ENCODE measurements around the gene SLC46A2.

SLC46A2 gene

DNA sequence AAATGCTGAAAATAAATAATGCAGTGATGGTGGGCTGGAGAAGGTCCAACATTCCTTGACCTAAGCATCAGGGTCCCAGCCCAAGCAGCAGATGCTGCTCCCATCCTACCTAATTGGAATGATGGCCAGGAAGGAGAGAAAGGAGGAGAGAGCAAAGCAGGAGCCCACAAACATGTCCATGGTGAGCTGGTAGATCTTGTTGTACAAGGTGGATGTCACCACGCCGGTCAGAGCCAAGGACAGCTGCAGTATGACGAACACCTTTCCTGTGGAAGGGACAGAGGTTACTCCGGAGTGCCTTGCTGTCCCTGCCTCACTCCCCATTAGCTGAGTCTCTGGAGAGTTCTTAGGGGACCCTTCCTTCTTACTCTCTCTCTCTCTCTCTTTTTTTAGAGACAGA, 4.3 kb downstream of the SLC46A2 start:
- H3K27ac ChIP-seq = no peak overlapping the region
- TF ChIP-seq, protein P1, sequence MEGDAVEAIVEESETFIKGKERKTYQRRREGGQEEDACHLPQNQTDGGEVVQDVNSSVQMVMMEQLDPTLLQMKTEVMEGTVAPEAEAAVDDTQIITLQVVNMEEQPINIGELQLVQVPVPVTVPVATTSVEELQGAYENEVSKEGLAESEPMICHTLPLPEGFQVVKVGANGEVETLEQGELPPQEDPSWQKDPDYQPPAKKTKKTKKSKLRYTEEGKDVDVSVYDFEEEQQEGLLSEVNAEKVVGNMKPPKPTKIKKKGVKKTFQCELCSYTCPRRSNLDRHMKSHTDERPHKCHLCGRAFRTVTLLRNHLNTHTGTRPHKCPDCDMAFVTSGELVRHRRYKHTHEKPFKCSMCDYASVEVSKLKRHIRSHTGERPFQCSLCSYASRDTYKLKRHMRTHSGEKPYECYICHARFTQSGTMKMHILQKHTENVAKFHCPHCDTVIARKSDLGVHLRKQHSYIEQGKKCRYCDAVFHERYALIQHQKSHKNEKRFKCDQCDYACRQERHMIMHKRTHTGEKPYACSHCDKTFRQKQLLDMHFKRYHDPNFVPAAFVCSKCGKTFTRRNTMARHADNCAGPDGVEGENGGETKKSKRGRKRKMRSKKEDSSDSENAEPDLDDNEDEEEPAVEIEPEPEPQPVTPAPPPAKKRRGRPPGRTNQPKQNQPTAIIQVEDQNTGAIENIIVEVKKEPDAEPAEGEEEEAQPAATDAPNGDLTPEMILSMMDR (conservative IDR thresholded peaks at IDR 0.05) = no peak

DNA sequence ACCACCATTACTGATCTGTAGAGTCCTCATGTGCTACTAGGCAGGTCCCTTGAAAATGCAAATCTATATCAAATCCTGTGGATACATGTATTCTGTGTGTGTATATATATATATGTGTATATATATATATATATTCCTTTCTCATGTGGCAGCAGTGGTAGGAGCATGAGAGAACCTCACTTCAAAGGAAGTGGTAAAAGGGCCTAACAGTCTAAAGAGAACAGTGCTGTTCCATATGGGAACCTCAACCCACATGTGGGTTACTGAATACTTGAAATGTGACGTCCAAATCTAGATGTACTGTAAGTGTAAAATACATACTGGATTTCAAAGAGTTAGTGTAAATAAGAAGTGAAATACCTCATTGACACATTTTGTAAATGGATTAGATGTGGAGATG, 5.4 kb downstream of the SLC46A2 start:
- no peak overlapping the region for H3K27ac ChIP-seq
- TF ChIP-seq, protein P1 (conservative IDR thresholded peaks at IDR 0.05) = no peak

DNA sequence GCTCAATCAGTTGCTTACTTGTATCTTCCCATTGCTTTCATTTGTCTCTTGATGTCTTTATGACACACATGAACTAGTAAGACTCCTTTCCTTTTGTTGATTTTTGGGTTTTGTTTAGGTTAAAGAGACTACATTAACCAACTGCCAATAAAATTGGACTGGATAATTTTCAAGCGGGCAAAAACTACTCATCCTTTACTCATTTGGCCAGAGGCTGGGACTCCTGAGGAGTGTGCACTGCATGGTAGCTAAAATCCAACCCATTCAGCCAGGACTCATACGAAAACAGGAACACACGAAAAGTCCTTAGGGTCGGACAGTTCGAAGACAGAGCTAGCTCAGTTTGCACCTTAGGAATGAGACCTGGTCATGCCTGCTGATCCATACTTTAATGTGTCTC, 6.0 kb downstream of the SLC46A2 start:
- TF ChIP-seq, protein P1 (conservative IDR thresholded peaks at IDR 0.05) = no peak

DNA sequence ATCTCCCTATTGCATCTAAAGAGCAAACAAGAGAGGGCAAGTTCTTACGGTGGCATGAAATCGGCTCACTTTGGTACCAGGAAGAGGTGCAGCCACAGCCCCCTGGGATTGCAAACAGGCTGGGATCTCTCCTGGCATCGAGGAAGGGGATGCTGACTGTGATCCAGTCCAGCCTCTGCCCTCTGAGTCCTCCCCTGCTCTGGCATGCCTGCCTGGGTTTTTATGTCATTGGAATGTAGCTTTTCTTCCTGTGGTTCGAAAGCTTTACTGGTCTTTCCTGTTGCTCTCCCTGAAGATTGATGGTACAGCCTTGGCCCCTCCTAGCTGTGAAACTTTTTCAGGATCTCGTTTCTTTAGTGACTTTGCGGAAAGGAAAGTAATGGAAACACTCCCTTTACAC, 6.6 kb downstream of the SLC46A2 start:
- TF ChIP-seq, protein P1 (conservative IDR thresholded peaks at IDR 0.05) = no peak
- no peak overlapping the region for H3K27ac ChIP-seq

More for the DNA sequence above, 6.0 kb downstream of the SLC46A2 start:
- H3K27ac ChIP-seq = no peak overlapping the region

DNA sequence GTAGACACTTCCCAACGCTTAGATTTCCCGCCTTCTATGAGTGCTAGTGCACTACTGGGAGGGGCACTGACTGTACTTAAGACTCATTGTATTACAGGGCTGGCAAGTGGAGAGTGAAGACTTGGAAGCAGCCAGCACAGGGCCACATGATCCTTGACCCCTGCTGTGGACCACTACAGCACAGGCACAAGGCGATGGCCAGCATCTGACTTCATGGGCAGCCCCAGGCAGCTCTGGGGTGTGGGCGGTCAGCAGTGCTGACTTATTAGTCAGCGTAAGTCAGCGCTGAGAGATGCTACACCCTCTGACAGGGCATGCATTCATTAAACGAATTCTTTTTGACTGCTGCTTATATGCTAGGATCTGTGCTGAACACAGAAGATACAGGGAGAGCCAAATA, 9.3 kb downstream of the SLC46A2 start:
- H3K27ac ChIP-seq = no peak overlapping the region
- TF ChIP-seq, protein P1 (conservative IDR thresholded peaks at IDR 0.05) = no peak

DNA sequence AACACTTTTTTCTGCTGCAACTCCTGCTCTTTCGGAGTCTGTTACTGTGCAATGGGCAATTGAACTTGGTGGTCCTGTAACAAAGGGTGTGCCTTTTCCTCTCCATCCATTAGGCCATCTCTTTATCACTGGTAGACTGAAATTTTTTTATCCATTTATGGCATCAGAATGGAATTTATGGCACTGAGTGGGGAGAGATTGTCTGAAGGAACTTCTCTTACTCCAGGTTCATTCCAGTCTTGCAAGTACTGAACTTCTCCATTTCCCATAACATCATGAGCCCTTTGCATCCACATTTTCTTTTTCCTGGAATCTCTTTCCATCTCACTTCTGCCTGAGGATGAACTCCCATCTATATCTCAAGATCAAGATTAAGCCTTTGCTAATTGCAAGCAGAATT, 10.0 kb downstream of the SLC46A2 start:
- no peak overlapping the region for H3K27ac ChIP-seq
- TF ChIP-seq, protein P1 (conservative IDR thresholded peaks at IDR 0.05) = no peak

DNA sequence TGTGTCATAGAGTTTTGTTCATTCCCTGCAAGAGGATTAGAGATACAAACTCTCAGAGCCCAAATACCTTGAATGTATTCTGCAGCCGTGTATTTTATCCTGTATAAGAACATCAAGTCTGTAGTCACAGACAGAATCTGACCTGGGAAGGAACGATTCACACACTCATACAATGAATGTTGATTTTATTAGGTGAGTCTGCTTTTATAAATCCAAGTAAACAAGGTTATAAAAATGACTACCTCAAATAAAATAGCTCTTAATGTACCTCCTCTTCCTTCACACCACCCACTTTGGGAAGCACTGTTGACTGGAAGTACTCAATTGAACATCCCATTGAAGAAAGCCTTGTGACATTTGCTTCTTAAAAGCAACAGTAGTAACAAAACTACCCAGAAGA, 11.9 kb downstream of the SLC46A2 start:
- TF ChIP-seq, protein P1 (conservative IDR thresholded peaks at IDR 0.05) = no peak
- H3K27ac ChIP-seq = peak overlapping the region; percentile 49
